Right atrium auricular region (tissue), 2 donors: ENCODE results near the gene UQCC2. TPM values are rescaled to one million over a fixed set of nuclear protein-coding genes. Genes with fewer than 3 reads are reported as not detected.

Experiments
- DNase-seq: peaks from one replicate; pipeline ENCODE4 v3.0.0-alpha.2; 2019; ENCODE audit warnings: low spot score
- H3K27ac ChIP-seq, 2 donors: fragments of 200-600 bp; sonication (generic); 1 replicate in 1 of 2; 2 replicates in 1 of 2; pipeline ENCODE4 v1.5.1; 2016 to 2019
- H3K27me3 ChIP-seq, 2 donors: fragments of 200-600 bp; sonication (generic); one replicate each; pipeline versions ENCODE4 v1.5.1 to v1.6.0; 2017 to 2019
- H3K36me3 ChIP-seq: fragments of 200-600 bp; sonication (generic); one replicate; pipeline ENCODE4 v1.5.1; 2016
- H3K4me1 ChIP-seq, 2 donors: fragments of 200-600 bp; sonication (generic); one replicate each; pipeline versions ENCODE4 v1.5.1 to v1.6.0; 2017 to 2019
- H3K4me3 ChIP-seq, 2 donors: fragments of 200-600 bp; sonication (generic); 1 replicate in 1 of 2; 2 replicates in 1 of 2; pipeline ENCODE4 v1.5.1; 2017 to 2019; ENCODE audit warnings: mild to moderate bottlenecking in 1 of 2, moderate library complexity in 1 of 2
- H3K9me3 ChIP-seq, 2 donors: fragments of 200-600 bp; sonication (generic); one replicate each; pipeline ENCODE4 v1.5.1; 2019
- CTCF ChIP-seq, 2 donors: fragments of 200-600 bp; sonication (generic); IDR thresholded peaks; one replicate each; pipeline ENCODE4 v1.5.1; 2019; ENCODE audit warnings: antibody characterized with exemption in 2 of 2
- total RNA-seq, 2 donors: library from RNA; depleted of rRNA; stranded (reverse); fragments of >200 nt; gene quantifications; one replicate each; pipeline ENCODE4 v1.1.0, GENCODE V29; 2016

The UQCC2 gene
- total RNA-seq, 2 donors from 2014 or later: 69.1 to 143 TPM

GRCh38 chr6:33689879-33690278 is 21.6 kb downstream of the UQCC2 start:
- no peak for TF ChIP-seq CTCF (IDR thresholded peaks at IDR 0.05)
- Histone ChIP-seq H3K27me3 (no peaks in the 10 kb centered on the region), H3K27ac (no peak overlapping the region), H3K4me1 (peaks cover 0 to 47% of the 10 kb centered on the region in 2 donors), H3K36me3 (peaks cover 34% of the 10 kb centered on the region), H3K4me3 (no peak overlapping the region), H3K9me3 (no peaks in the 10 kb centered on the region)
- DNase-seq: no peak

- Histone ChIP-seq H3K36me3 (peaks cover 39% of the 10 kb centered on the region), H3K27me3 (no peaks in the 10 kb centered on the region), H3K9me3 (no peaks in the 10 kb centered on the region), H3K4me3 (no peak overlapping the region), H3K27ac (no peak overlapping the region), H3K4me1 (peaks cover 0 to 39% of the 10 kb centered on the region in 2 donors)
- TF ChIP-seq CTCF (IDR thresholded peaks at IDR 0.05): no peak
- no peak for DNase-seq
These were observed 22.4 kb downstream of the UQCC2 start for GRCh38 chr6:33689148-33689494.

GRCh38 chr6:33688451-33689147 is 22.9 kb downstream of the UQCC2 start:
- DNase-seq: no peak

GRCh38 chr6:33688006-33688405 is 23.5 kb downstream of the UQCC2 start:
- DNase-seq: no peak
- H3K36me3 ChIP-seq: peaks cover 43% of the 10 kb centered on the region

More at GRCh38 chr6:33688451-33689147, 22.9 kb downstream of the UQCC2 start:
- no peak for TF ChIP-seq CTCF (IDR thresholded peaks at IDR 0.05)
- Histone ChIP-seq H3K36me3 (peaks cover 39% of the 10 kb centered on the region), H3K4me1 (peaks cover 0 to 34% of the 10 kb centered on the region in 2 donors), H3K9me3 (no peaks in the 10 kb centered on the region), H3K4me3 (no peak overlapping the region), H3K27me3 (no peaks in the 10 kb centered on the region), H3K27ac (no peak overlapping the region)

GRCh38 chr6:33686981-33687975 is 24.2 kb downstream of the UQCC2 start:
- H3K4me1 ChIP-seq: peaks cover 0 to 21% of the 10 kb centered on the region in 2 donors
- H3K36me3 ChIP-seq: peaks cover 50% of the 10 kb centered on the region
- no peaks in the 10 kb centered on the region for H3K27me3 ChIP-seq
- H3K4me3 ChIP-seq: no peak overlapping the region
- DNase-seq: no peak
- H3K27ac ChIP-seq: no peak overlapping the region
- no peaks in the 10 kb centered on the region for H3K9me3 ChIP-seq
- TF ChIP-seq CTCF (IDR thresholded peaks at IDR 0.05): no peak

More at GRCh38 chr6:33688006-33688405, 23.5 kb downstream of the UQCC2 start:
- H3K27ac ChIP-seq: no peak overlapping the region
- H3K4me3 ChIP-seq: no peak overlapping the region
- no peaks in the 10 kb centered on the region for H3K27me3 ChIP-seq
- H3K9me3 ChIP-seq: no peaks in the 10 kb centered on the region
- no peak for TF ChIP-seq CTCF (IDR thresholded peaks at IDR 0.05)
- H3K4me1 ChIP-seq: peaks cover 0 to 28% of the 10 kb centered on the region in 2 donors
